ENCODE measurements around the gene CDHR5.

Gene CDHR5

DNA sequence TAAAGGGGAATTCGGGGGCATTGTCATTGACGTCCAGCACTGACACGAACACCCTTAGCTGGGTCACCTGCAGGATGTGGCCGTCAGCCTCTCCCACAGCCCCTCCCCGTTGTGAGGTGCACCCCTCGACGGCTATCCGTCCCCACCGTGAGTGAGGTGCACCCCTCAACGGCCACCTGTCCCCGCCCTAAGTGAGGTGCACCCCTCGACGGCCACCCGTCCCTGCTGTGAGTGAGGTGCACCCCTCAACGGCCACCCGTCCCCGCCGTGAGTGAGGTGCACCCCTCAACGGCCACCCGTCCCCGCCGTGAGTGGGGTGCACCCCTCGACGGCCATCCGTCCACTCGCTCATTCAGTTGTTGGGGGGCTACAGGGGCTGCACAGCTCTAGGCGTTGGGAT is 2.9 kb downstream of the CDHR5 start:
- DNase-seq: no peak

DNA sequence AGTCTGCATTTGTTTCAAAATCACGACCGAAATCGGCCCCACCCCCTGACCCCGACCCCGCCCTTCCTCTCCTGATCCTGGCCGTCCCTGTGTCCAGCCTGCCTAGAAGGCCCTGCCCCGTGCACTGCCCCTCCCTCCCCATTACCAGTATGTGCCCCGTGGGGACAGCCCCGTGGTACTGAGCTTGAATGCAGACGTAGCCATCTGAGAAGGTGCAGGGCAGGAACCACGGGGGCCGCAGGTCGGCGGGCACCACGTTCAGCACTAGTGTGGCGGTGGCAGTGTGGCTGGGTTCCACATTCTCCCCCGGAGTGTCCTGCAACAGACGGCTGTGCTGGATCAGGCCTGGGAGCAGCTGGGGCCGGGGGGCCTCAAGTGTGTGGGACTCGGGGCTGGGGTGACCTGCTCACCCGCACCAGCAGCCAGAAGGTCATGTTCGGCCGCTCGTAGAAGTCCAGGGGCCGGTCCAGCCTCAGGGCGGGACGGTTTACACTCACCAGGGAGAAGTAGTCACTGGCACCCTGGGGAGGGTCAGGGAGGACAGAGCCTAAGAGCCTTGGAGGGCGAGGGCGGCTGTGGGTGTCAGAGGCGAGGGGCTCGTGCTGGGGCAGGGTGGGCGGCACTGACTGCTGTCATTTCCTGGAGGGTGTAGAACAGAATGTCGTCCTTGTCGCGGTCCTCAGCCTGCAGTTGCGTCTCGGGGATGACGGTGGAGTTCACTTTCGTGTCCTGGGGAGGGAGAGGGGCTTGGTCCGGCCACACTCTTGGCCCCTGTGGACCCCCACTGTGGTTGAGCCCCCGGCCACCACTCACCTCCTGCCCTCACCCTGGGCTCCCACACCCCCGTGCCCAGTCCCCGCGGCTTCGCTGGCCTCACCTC is 3.6 kb downstream of the CDHR5 start:
- DNase-seq: no peak

DNA sequence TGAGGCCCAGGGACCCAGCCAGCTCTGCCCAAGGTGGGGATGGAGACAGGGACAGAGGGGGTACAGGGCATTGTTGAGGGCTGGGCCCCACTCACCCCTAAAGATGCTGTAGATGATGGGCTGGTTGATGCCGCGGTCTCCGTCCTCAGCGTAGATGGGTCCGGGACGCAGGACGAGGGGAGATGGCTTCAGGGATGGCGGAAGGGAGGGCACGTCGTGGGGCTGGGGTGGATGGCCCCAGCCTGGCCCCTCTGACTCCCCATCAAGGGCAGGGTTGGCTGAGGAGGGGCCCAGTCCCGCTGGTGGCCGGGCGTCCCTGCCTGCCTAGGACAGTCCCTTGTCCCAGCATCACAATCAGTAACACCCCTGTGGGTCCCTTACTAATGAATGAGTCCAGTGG is 4.6 kb downstream of the CDHR5 start:
- DNase-seq: no peak

DNA sequence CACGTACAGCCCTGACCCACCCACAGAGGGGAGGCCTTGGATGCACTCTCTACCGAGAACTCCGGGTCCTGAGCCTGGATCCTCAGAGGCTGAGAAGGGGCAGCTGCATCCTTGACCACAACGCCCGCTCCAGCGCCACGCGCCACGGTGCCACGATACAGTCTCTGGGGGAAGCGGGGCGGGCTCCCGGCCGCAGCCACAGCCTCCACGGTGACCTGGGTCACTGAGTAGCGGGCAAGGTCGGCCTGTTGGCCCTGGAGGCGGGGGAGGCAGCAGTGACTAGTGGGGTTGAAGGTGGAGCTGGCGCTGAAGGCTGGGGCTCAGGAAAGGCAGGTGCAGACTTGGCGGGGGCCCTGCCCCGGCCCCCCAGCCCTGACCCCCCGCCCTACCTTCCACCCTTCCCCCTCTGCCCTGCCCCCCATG is 5.1 kb downstream of the CDHR5 start:
- DNase-seq: no peak

DNA sequence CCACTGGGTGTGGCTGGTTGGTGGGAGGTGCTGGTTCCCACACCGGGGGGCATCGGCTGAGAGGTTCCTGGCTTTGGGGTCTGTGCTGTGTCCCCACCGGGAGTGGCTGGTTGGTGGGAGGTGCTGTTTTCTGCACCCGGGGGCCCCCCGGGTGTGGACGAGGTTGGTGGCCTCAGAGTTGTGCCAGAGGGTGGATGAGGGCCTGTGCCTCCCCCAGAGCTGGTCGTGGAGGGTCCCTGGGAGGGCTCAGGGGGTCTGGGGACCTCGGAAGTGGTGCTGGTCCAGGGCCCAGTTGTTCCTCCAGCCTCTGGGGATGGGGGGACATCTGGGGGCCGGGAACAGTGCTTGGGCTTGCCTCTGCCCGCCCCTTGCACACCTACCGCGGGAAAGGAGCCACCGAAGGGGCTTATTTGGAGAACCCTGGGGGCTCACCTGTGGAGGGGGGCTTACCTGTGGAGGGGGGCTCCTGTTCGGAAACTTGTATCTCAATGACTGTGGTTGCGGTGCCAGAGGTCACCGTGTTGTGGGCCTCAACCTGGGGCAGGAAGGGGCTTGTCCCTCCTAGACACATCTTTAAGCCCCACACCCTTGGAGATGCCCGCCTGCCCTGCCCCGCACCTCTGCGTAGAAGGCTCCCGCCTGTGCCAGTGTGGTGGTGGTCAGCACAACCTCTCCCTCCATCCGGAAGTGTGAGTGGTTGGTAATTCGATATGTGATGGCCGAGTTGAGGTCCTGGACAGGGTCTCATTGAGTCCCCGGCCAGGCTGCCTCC is 5.7 kb downstream of the CDHR5 start:
- no peak for DNase-seq

DNA sequence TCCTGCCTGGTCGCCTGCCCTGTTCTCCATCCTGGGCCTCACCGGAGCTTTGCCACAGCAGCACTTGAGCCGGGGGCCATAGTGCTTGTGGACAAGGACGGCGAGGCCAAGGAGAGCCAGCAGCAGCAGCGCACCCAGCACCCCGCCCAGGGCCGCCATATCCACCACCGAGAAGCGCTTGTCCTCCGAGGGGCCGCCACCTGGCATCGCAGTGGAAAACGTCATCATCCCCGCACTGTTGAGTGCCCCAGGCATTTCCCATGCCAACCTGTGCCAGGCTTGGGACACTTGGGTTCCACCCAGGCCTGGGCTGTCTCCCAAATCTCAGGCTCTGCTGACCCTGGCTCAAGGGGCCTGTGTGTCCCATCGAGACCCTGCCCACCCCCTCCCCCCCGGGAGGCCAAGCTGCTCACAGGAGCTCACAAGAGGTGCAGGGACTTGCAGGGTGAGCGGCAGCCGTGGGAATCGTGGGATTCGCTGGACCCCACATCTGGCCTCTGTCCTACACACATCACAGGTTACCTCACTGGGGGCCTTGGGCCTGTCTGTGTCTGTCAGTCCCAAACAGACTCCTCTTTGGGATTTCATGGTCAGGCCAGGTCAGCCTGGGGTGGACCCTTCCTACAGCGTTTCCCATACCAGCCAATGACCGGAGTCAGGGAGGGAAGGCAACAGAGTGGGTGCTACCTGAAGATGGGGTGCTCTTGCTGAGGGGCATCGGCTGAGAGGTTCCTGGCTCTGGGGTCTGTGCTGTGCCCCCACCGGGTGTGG is 6.7 kb downstream of the CDHR5 start:
- DNase-seq: no peak

DNA sequence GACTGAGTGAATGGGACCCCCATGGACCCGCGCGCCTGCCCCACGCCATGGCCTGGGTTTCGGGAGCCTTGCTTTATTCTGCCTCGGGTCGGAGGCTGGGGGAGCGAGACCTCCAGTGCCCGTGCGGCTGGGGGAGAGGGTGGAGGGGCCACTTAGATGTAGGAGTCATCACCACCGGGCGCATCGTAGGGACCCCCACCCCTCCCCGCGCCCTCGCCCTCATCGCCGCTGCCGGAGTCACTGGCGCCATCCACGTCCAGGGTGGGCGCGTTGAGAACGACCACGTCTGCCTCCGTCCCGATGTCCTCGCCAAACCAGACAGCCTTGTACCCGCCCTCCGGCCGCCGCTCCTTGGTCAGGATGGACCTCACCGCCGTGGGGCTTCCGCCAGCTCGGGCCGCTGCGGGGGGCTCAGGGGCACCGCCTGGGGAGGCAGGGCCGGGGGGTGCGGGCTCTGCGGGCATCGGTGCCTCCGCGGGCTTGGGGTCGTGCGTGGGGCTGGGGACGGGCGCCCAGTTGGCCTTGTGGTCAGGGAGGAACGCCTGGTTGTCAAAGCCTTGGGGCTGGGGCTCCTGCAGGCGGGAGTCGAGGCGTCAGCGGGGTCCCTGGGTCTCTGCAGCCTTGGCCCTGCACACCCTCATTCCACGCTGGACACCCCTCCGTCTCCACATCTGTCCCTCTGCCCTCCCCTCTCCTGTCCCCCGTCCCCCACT is 7.4 kb downstream of the CDHR5 start:
- no peak for DNase-seq

GRCh38 chr11:616320-617198 is 8.2 kb downstream of the CDHR5 start:
- DNase-seq: no peak

DNA sequence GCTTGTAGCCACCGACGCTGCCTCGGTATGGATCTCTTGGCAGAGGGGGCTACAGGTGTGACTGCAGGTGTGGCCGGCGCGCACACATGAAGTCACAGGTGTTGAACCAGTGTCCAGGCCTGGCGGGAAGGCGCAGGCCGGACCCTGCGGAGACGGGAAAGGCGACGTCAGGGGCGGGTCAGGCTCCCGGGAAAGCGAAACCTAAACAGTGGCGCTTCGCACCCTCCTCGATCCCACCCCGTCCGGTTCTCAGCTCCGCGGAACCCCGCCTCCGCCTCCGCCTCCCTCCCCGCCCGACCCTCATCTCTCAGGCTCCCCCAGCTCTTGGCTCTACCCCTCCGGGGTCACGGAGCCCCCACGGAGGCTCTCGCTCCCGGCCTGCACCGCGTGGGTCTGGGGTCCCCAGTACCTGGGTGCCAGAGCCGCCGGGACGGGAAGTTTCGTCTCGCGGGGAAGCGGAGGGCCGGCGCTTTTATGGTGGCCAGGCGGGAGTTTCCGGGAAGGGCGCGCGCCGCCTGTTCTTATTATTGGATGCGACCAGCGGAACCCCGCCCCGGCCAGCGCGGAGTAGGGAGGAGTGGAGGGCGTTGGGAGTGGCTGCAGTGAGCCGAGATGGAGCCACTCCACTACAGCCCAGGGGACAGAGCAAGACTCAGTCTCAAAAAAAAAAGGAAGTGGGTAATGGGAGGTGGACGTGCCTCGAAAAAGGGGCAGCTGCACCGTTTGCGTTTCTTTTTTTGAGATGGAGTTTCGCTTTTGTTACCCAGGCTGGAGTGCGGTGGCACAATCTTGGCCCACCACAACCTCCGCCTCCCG is 9.0 kb downstream of the CDHR5 start, which contains the start of gene IRF7:
Gene IRF7, minus strand, starts transcription at position 447 of the 816 bp plus-strand sequence. CDS start 586 bp downstream, outside the sequence.
- DNase-seq: peak; percentile 94

DNA sequence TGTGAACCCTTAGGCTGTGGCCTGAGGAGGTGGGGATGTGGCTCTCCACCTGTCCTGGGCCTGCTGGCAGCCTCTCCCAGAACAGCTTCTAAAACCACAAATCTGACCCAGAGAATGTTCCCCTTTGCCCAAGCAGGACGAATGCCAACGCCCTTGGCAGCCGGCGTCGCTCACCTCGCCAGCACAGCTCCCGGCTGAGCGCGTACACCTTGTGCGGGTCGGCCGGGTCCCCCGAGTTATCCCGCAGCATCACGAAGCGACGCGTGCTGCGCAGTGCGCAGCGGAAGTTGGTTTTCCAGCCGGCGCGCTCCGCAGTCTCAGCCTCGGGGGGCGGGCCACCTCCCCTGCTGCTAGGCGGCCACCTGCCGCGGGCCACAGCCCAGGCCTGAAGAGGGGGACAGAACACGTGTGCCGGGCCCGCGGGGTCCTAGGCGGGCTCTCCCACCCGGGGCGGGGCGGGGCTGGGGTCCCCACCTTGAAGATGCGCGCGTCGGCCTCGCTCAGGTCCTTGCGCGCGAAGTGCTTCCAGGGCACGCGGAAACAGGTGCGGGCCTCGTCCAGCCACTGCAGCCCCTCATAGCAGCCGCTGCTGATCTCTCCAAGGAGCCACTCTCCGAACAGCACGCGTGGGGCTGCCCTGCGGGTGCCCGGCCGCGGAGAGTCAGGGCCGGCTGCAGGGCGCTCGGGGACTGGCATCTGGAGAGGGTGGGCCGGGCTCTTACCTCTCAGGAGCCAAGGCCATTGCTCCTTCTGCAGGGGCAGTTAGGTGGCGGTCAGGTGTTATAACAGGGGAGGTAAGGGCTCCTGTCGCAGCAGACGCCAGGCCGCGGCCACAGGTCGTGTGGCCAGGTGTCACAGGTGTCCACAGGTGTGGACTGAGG is 9.9 kb downstream of the CDHR5 start:
- DNase-seq: peak; percentile 8

DNA sequence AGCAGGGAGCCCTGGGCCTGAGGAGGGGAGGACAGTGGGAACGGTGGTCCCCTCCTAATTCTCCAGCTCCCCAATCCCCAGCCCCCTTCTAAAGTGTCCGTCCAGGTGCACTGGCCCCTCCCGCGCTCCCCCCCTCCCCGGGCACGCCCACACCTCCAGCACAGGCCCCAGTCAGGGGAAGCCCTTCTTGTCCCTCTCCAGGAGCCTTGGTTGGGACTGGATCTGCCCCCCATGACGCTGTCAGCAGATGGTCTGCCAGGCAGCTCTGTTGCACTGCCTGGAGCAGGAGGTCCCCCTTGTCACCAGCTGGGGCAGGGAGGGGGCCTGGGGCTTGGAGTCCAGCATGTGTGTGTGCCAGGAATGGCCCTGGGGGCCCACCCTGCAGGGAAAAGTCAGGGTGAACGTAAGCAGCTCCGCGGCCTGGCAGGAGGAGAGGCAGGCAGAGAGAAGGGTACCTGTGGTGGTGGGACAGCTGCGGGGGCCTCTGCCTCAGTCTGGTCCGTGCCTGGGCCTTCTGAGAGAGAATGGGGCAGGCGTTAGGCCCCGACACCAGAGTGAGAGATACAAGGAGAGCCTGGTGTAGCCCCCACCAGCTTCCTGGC is 10.6 kb downstream of the CDHR5 start:
- no peak for DNase-seq

GRCh38 chr11:613369-613968 is 11.3 kb downstream of the CDHR5 start:
- DNase-seq: no peak

- DNase-seq: no peak
These were observed 11.8 kb downstream of the CDHR5 start for GRCh38 chr11:612961-613300.

DNA sequence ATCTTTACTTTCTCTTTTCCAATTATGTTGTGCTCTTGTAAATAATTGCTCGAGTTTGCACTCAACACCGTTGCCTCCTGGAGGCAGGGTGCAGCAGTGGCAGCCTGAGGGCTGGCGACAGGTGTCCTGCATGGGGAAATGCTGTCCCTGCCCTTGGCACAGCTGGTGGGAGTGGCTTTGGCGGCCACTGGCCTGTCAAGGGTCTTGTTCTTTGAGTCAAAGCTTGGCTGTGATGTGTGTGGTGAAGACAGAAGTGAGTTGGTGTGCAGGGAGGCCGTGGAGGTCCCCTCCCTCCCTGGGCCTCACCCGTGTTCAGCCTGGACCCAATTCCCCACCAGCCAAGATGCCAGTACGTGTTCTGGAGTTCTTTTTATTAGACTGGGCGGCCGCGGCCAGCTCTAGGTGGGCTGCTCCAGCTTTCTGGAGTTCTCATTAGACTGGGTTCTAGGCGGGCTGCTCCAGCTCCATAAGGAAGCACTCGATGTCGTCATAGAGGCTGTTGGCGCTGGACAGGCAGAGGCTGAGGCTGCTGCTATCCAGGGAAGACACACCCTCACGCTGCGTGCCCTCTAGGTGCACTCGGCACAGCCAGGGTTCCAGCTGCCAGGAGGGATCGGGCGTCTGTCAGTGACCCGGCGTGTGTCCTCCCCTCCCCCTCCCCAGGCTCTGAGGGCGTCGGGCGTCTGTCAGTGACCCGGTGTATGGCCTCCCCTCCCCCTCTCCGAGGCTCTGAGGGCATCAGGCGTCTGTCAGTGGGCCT is 12.4 kb downstream of the CDHR5 start:
- no peak for DNase-seq

GRCh38 chr11:611001-611996 is 13.5 kb downstream of the CDHR5 start:
- no peak for DNase-seq

DNA sequence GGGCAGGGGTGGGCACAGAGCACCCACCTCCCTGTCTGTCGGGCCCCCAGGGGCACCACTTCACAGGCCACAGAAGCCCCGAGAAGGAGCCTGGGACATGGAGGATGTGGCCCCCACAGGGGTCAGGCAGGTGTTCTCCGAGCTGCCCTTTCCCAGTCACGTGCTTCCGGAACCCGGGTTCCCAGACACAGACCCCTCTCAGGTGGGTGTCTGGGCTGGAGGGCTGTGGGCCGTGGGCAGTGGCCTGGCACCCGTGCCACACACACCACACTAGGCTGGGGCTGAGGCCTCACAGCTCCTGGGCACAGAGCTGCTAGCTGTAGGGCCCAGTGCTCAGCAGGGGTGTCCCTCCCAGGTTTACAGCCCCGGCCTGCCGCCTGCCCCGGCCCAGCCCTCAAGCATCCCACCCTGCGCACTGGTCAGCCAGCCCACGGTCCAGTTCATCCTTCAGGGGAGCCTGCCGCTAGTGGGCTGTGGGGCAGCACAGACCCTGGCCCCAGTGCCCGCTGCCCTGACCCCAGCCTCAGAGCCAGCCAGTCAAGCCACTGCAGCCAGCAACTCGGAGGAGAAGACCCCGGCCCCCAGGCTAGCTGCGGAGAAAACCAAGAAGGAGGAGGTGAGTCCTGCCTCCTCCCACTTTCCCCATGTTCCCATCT is 14.5 kb downstream of the CDHR5 start:
- no peak for DNase-seq

Measured in RPMI8226 (cell line).